ENCODE results near the gene AK5.

DNA sequence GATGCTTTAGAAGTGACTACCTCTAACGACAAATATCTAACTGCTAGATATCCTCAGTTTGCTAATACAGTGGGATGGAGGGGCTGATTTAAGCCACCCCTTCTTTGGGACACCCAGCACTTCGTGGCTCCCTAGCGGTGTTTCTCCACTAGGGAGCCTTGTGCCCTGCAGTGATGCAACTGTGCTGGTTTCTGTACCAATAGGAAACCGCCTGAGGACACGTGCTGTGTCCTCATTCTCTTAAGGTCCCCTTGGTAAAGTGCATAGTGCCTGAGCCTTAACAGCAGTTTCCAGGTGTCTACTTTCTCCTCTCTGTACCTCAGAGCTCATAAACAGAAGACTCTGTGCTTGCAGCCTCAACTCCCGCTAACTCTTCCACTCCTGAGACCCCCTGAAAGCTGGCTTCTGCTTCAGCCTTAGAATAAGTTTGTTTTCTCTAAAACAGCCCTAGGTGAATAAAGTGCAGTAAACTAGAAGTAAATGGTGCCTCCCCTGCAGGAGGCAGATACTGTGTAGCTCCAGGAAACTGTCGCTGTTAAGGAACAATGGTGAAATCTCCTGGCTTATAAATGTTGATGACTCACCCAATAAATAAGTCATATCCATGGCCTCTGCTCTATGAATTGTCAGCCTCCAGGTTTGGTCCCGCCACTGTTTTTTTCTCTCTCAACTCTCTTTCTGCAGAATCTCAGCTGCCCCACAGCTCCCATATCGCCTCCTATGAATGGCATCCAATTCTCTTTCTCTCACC, 130.4 kb downstream of the AK5 start:
- TF ChIP-seq, protein P1, sequence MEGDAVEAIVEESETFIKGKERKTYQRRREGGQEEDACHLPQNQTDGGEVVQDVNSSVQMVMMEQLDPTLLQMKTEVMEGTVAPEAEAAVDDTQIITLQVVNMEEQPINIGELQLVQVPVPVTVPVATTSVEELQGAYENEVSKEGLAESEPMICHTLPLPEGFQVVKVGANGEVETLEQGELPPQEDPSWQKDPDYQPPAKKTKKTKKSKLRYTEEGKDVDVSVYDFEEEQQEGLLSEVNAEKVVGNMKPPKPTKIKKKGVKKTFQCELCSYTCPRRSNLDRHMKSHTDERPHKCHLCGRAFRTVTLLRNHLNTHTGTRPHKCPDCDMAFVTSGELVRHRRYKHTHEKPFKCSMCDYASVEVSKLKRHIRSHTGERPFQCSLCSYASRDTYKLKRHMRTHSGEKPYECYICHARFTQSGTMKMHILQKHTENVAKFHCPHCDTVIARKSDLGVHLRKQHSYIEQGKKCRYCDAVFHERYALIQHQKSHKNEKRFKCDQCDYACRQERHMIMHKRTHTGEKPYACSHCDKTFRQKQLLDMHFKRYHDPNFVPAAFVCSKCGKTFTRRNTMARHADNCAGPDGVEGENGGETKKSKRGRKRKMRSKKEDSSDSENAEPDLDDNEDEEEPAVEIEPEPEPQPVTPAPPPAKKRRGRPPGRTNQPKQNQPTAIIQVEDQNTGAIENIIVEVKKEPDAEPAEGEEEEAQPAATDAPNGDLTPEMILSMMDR (IDR thresholded peaks at IDR 0.05; ENCODE audit: low read depth, low read length) = no peak
- no peak for TF ChIP-seq EZH2phosphoT487 (IDR thresholded peaks at IDR 0.05; ENCODE audit: low read depth)

Data from OCI-LY3 (cell line).